GM13976 (cell line): ENCODE measurements around the gene HSPB6.

ENCODE experiments used
- DNase-seq: peaks from one replicate; pipeline ENCODE4 v3.0.0; 2012; ENCODE audit warnings: low spot score
- in situ Hi-C: fragments of 300-500 bp; cut with MboI; formaldehyde crosslinking; loops from one replicate; pipeline ENCODE4 v1.12.0; 2022; ENCODE audit warnings: low sequenced_read_pairs, mixed read lengths, inconsistent platforms; ENCODE audit not compliant: unreplicated experiment
- TF ChIP-seq, protein P1 (sequence below): IDR thresholded peaks from 2 replicates; pipeline ENCODE4 v1.5.1; 2012; ENCODE audit warnings: borderline replicate concordance, mild to moderate bottlenecking; ENCODE audit not compliant: insufficient read depth; ENCODE audit errors: extremely low read depth, missing control alignments, control extremely low read depth

Gene HSPB6

DNA sequence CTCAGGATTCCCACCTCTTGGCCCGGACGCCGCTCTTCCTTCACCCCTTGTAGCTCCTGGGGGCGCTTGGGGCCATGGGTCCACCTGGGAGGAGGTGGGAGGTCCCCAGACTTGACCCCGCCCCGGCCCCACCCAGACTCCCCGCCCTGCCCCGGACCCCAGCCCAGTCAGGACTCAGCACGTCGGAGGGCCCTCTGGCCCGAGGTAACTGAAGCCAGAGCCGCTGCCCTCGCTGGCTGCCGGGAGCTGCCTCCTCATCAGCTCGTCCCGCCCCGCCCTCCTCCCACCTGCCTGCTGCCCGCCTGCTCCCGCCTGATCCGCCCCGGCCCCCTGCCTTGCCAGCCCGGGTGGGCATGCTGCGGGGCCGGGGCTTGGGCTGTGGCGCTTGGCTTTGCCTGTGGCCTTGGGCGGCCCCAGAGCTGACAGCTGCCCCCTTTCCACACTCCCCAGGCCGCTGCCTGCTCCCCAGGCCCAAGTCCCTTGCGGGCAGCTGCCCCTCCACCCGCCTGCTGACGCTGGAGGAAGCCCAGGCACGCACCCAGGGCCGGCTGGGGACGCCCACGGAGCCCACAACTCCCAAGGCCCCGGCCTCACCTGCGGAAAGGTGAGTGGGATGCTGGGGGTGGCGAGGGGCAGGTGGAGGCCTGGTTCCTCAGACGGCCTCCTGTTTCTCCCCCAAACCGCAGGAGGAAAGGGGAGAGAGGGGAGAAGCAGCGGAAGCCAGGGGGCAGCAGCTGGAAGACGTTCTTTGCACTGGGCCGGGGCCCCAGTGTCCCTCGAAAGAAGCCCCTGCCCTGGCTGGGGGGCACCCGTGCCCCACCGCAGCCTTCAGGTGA is 27.9 kb upstream of the HSPB6 start:
- TF ChIP-seq, protein P1, sequence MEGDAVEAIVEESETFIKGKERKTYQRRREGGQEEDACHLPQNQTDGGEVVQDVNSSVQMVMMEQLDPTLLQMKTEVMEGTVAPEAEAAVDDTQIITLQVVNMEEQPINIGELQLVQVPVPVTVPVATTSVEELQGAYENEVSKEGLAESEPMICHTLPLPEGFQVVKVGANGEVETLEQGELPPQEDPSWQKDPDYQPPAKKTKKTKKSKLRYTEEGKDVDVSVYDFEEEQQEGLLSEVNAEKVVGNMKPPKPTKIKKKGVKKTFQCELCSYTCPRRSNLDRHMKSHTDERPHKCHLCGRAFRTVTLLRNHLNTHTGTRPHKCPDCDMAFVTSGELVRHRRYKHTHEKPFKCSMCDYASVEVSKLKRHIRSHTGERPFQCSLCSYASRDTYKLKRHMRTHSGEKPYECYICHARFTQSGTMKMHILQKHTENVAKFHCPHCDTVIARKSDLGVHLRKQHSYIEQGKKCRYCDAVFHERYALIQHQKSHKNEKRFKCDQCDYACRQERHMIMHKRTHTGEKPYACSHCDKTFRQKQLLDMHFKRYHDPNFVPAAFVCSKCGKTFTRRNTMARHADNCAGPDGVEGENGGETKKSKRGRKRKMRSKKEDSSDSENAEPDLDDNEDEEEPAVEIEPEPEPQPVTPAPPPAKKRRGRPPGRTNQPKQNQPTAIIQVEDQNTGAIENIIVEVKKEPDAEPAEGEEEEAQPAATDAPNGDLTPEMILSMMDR = no peak
- in situ Hi-C loops = no loop called here
- no peak for DNase-seq

DNA sequence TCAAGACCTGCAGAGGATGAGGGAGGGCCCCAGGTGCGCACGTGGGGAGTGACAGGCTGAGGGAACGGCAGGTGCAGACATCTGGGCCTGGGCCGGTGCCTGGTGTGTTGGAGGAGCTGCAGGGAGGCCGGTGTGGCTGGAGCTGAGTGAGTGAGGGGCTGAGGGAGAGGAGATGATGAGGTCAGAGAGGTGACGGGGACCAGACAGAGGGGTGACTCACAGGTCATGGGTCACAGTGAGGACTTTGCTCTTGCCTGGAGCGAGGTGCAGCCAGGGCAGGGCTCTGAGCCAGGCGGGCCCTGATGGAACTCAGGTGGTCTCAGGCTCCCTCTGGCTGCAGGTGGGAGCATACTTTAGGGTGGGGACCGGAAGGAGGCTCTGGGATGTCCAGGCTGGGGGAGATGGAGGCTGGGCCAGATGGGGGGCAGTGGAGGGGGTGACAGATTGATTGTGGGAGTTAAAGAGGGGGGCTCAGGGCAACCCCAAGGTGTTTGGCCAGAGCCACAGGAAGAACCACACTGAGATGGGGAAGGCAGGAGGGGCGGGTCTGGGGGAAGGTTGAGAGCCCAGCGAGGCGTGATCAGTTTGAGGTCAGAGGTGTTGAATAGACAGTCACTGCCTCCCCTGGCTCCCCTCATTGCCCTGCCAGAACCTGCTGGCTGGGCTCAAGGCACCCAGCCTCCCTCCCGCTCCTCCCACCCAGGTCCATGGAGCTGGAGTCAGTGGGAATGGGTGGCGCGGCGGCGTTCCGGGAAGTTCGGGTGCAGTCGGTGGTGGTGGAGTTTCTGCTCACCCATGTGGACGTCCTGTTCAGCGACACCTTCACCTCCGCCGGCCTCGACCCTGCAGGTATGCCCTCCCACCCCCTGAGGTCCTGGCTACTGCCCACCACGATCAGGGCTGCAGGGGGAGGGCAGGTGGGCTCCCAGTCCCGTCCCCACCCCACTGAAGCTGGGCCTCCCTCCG is 26.9 kb upstream of the HSPB6 start:
- TF ChIP-seq, protein P1 = no peak
- no peak for DNase-seq
- in situ Hi-C loops = no loop called here

DNA sequence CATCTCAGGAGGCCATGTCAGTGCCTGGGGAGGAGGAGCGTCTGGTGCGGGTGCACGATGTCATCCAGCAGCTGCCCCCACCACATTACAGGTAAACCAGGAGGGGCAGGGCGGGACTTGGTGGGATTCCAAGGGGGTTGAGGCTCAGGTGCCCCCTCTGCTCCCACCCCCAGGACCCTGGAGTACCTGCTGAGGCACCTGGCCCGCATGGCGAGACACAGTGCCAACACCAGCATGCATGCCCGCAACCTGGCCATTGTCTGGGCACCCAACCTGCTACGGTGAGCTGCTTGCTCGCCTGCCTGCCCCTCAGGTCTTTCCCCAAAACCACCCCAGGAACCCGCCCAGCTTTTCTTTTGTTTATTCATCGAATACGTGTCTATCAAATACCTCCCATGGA is 25.8 kb upstream of the HSPB6 start:
- in situ Hi-C loops = no loop called here
- TF ChIP-seq, protein P1 = no peak
- no peak for DNase-seq

DNA sequence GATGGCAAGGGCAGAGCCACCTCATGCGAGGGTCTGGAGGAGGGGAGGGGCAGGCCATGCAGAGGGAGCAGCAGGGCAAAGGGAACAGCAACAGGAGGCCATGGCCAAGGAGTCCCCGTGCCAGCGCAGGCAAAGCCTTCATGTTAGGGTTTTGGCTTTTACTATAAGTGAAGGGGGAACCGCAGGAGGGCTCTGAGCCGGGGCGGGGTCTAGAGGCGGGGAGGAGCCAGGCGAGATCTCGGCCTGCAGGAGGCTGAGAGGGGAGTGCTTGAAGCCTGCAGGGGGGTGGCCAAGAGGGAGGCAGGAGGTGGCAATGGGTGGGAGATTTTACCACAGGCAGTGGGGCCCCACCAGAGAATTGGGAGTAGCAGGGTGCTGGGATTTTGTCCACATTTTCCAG is 24.8 kb upstream of the HSPB6 start:
- in situ Hi-C loops = no loop called here
- TF ChIP-seq, protein P1 = no peak
- DNase-seq = no peak

DNA sequence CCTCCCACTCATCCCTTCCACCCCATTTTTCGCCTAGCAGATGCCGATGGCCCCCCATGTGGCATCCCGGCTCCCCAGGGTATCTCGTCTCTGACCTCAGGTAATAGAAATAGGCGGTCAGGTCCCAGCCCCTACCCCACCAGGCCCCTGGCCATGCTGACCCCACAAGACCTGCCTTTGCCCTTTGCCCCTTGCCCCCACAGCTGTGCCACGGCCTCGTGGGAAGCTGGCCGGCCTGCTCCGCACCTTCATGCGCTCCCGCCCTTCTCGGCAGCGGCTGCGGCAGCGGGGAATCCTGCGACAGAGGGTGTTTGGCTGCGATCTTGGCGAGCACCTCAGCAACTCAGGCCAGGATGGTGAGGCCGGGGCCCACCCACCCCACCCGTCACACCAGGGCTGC is 23.9 kb upstream of the HSPB6 start:
- in situ Hi-C loops = no loop called here
- TF ChIP-seq, protein P1 = no peak
- no peak for DNase-seq

DNA sequence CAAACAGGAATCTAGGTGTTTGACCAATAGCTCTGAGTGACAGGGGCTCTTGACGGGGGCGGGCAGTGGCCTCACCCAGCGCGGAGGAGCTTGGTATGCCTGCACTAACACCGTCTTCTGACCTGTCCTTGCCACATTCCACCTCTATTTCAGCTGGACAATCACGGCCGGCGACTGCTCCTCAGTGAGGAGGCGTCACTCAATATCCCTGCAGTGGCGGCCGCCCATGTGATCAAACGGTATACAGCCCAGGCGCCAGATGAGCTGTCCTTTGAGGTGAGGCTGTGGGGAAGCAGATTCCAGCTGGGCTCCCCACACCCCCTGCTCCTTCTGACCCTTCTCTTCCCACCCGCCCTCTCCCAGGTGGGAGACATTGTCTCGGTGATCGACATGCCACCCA is 23.2 kb upstream of the HSPB6 start:
- TF ChIP-seq, protein P1 = no peak
- in situ Hi-C loops = no loop called here
- DNase-seq = no peak
